Measurements from ENCODE around the gene CEACAM16. TPM values are rescaled to one million over a fixed set of nuclear protein-coding genes. Genes with fewer than 3 reads are reported as not detected.

CEACAM16 gene
- total RNA-seq, 1 experiment from 2014 or later = not detected

DNA sequence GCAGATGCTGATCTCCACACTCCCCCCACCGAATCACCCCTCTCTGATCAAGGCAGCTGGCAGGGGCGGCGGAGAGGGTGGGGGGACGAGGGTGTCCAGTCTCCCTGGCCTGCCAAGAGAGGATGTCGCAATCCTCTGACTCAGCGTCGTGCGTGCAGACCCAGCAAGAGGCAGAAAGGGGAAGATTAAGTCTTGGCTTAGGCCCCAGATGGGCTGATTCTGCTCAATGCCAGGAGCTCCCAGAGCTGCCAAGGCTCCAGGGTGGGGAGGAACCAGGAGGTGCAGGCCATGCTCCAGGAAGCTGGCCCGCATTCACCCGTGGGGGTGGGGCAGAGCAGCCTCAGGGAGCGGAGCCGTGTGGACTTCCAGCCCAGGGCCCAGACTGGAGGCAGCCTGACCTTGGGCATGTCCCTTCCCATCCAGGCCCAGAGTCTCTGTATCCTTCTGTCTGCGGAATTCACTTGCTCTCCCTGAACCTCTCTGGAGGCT, 42.9 kb downstream of the CEACAM16 start:
- intact Hi-C loops (cut with micrococcal nuclease) = loop anchor here (5.0 kb wide), 1 partner anchor 35 kb away; the partner anchor contains the start of gene CBLC
- no peaks in the 10 kb centered on the region for H3K9me3 ChIP-seq (ENCODE audit: control insufficient read depth in 1 of 2, insufficient read depth in 1 of 2, low read depth in 1 of 2, low read length in 2 of 2)
- no TSS peak for BruUV-seq (replicated peaks)

More for the DNA sequence above, 42.9 kb downstream of the CEACAM16 start:
- DNase-seq (ENCODE audit: low read depth, low spot score) (peak; percentile 98), ATAC-seq (peak; percentile 83)
- Histone ChIP-seq H3K79me2 (ENCODE audit: insufficient read depth, low read length) (no peaks in the 10 kb centered on the region), H3K4me1 (ENCODE audit: control insufficient read depth in 1 of 2, insufficient read depth in 2 of 2, low read length in 2 of 2) (peaks cover 88 to 96% of the 10 kb centered on the region in 2 experiments), H3K4me2 (ENCODE audit: low read length) (peak overlapping the region; percentile 76), H3K27me3 (ENCODE audit: insufficient read depth, low read length) (no peaks in the 10 kb centered on the region), H3K36me3 (ENCODE audit: control insufficient read depth in 1 of 2, insufficient read depth in 2 of 2, low read length in 2 of 2) (no peaks in the 10 kb centered on the region), H4K20me1 (ENCODE audit: insufficient read depth) (no peaks in the 10 kb centered on the region), H2AFZ (ENCODE audit: low read depth, low read length, poor library complexity, severe bottlenecking) (no peak overlapping the region), H3K9ac (ENCODE audit: low read length) (peak overlapping the region; percentile 77), H3K4me3 (replicated peaks in 1 of 2; ENCODE audit: low read depth in 1 of 2, low read length in 2 of 2) (peak overlapping the region; percentile 13 to 44), H3K9me2 (ENCODE audit: insufficient read depth) (no peaks in the 10 kb centered on the region), H3K27ac (ENCODE audit: low read depth, low read length) (peak overlapping the region; percentile 95)
- POLR2A ChIA-PET = interaction anchor here (0.7 to 5.8 kb wide), 7 partner anchors 9 to 53 kb away, joined by 3 to 36 read pairs (median 5); no protein-coding TSS in a partner anchor
- RAD21 ChIA-PET (ENCODE audit: low non-redundant PET in 1 of 2, low total read pairs in 2 of 2, uncharacterized antibody in 2 of 2, unreplicated experiment in 2 of 2) = interaction anchor here (0.6 to 1.5 kb wide), 7 partner anchors 11 to 124 kb away, joined by 3 to 10 read pairs (median 4); no protein-coding TSS in a partner anchor
- CTCF ChIA-PET = interaction anchor here (0.6 to 3.5 kb wide), 5 partner anchors 18 to 159 kb away, joined by 3 to 25 read pairs (median 3); no protein-coding TSS in a partner anchor
- TF ChIP-seq YY1 (IDR thresholded peaks at IDR 0.05; ENCODE audit: extremely low read depth, insufficient replicate concordance, low read depth, low read length) = peak; percentile 65
- TF ChIP-seq POLR2A (IDR thresholded peaks at IDR 0.05; ENCODE audit: borderline replicate concordance, extremely low read depth, insufficient read depth, insufficient read length) = peak; percentile 33
- peak; percentile 89 for TF ChIP-seq MAX (IDR thresholded peaks at IDR 0.05)
- peak; percentile 95 for TF ChIP-seq SP1 (IDR thresholded peaks at IDR 0.05; ENCODE audit: low read depth)
- peak; percentile 25; the same call in 1 of the 2 replicates for TF ChIP-seq ZFX (IDR thresholded peaks at IDR 0.05)
- peak; percentile 85 for TF ChIP-seq SIN3A (IDR thresholded peaks at IDR 0.05; ENCODE audit: low read depth)
- peak; percentile 83 for TF ChIP-seq TCF7L2 (IDR thresholded peaks at IDR 0.05; ENCODE audit: borderline replicate concordance, extremely low read depth, insufficient read depth, insufficient read length)
- peak; percentile 100 for TF ChIP-seq CEBPB (IDR thresholded peaks at IDR 0.05; ENCODE audit: low read depth)
- TF ChIP-seq CBX3 (IDR thresholded peaks at IDR 0.05; ENCODE audit: low read depth) = peak; percentile 89
- TF ChIP-seq ZBTB33 (IDR thresholded peaks at IDR 0.05; ENCODE audit: extremely low read depth, insufficient replicate concordance, low read length) = no peak
- no peak; the same call in 1 of the 2 replicates for TF ChIP-seq RAD21 (IDR thresholded peaks at IDR 0.05; ENCODE audit: low read depth)
- peak; percentile 88 for TF ChIP-seq FOSL1 (IDR thresholded peaks at IDR 0.05; ENCODE audit: low read depth)
- no peak for TF ChIP-seq EZH2 (IDR thresholded peaks at IDR 0.05)
- peak; percentile 92 for TF ChIP-seq JUND (IDR thresholded peaks at IDR 0.05)
- TF ChIP-seq, protein P1, sequence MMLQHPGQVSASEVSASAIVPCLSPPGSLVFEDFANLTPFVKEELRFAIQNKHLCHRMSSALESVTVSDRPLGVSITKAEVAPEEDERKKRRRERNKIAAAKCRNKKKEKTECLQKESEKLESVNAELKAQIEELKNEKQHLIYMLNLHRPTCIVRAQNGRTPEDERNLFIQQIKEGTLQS (IDR thresholded peaks at IDR 0.05) = no peak
- no peak for TF ChIP-seq ZNF274 (IDR thresholded peaks at IDR 0.05; ENCODE audit: low read depth, low read length)
- TF ChIP-seq POLR2AphosphoS5 (IDR thresholded peaks at IDR 0.05; ENCODE audit: low read depth, low read length) = peak; percentile 89

Measured in HCT116 (cell line).